Upper lobe of right lung (tissue), 1 donor: ENCODE data around the gene CFAP90. TPM values are rescaled to one million over a fixed set of nuclear protein-coding genes. Genes with fewer than 3 reads are reported as not detected.

Experiments used
- ATAC-seq: fragments of 200-7000 bp; cut with Tn5 transposase; one replicate; pipeline ENCODE4 v1.9.1; 2020; ENCODE audit warnings: mild to moderate bottlenecking, moderate library complexity
- DNase-seq: peaks from one replicate; pipeline ENCODE4 v3.0.0-alpha.2; 2020
- H3K27ac ChIP-seq: fragments of 200-600 bp; one replicate; pipeline ENCODE4 v1.8.0; 2022
- H3K27me3 ChIP-seq: fragments of 200-600 bp; one replicate; pipeline ENCODE4 v1.8.0; 2022; ENCODE audit warnings: mild to moderate bottlenecking
- H3K36me3 ChIP-seq: fragments of 200-600 bp; one replicate; pipeline ENCODE4 v1.8.0; 2022
- H3K4me1 ChIP-seq: fragments of 200-600 bp; one replicate; pipeline ENCODE4 v1.8.0; 2022
- H3K4me3 ChIP-seq: fragments of 200-600 bp; one replicate; pipeline ENCODE4 v1.8.0; 2022; ENCODE audit warnings: mild to moderate bottlenecking
- H3K9me3 ChIP-seq: fragments of 200-600 bp; one replicate; pipeline ENCODE4 v1.8.0; 2022
- intact Hi-C: fragments of 100-400 bp; cut with DNase I; formaldehyde crosslinking; loops from one replicate; pipeline ENCODE4 v1.11.0; 2022
- total RNA-seq: library from RNA; stranded (reverse); fragmentation: NEBNext Ultra II Directional; extraction: Animal tissue kit (Norgen Biotek cat#: 25700); gene quantifications from one replicate; pipeline ENCODE4 v1.2.1, GENCODE V29; 2021
- TF ChIP-seq, protein P1 (sequence below): fragments of 200-600 bp; IDR thresholded peaks from one replicate; pipeline ENCODE4 v1.8.0; 2022; ENCODE audit warnings: antibody characterized with exemption
- donor health status: DM: no; HTN: yes; CAD: no; lungs with severe emphysema.

CFAP90 gene
- total RNA-seq, 1 donor from 2014 or later = 0.93 TPM

DNA sequence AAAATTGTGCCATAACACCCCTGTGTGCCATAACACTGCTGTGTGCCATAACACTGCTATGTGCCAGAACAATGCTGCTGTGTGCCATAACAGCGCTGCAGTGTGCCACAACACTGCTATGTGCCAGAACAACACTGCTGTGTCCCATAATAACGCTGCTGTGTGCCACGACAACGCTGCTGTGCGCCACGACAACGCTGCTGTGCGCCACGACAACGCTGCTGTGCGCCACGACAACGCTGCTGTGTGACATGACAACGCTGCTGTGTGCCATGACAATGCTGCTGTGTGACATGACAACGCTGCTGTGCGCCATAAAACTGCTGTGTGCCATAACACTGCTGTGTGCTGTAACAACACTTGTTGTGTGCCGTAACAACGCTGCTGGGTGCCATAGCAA, 25.9 kb downstream of the CFAP90 start:
- TF ChIP-seq, protein P1, sequence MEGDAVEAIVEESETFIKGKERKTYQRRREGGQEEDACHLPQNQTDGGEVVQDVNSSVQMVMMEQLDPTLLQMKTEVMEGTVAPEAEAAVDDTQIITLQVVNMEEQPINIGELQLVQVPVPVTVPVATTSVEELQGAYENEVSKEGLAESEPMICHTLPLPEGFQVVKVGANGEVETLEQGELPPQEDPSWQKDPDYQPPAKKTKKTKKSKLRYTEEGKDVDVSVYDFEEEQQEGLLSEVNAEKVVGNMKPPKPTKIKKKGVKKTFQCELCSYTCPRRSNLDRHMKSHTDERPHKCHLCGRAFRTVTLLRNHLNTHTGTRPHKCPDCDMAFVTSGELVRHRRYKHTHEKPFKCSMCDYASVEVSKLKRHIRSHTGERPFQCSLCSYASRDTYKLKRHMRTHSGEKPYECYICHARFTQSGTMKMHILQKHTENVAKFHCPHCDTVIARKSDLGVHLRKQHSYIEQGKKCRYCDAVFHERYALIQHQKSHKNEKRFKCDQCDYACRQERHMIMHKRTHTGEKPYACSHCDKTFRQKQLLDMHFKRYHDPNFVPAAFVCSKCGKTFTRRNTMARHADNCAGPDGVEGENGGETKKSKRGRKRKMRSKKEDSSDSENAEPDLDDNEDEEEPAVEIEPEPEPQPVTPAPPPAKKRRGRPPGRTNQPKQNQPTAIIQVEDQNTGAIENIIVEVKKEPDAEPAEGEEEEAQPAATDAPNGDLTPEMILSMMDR = no peak
- Histone ChIP-seq H3K27me3 (no peaks in the 10 kb centered on the region), H3K36me3 (no peaks in the 10 kb centered on the region), H3K9me3 (no peaks in the 10 kb centered on the region), H3K4me1 (no peaks in the 10 kb centered on the region), H3K4me3 (no peak overlapping the region), H3K27ac (no peak overlapping the region)
- intact Hi-C loops = no loop called here
- ATAC-seq = no peak
- DNase-seq = no peak

DNA sequence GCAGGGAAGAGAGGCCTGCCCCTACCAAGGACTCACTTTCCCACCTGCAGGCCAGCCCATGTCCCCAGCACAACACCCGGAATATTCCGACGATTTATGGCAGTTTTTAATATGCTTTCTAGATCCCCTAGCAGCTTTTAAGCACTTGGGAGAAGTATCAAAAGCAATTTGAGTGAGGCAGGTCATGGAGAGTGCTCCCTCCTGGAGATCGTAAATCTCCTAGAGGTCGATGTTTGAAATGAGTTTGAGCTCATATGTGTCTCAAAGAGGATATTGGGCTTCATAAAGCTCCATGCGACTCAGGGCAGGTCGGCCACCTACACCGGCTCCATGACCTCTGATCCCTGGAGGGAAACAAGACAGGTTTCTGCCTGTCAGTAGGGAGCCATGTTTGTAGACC, 27.3 kb downstream of the CFAP90 start:
- H3K4me1 ChIP-seq = no peaks in the 10 kb centered on the region
- H3K36me3 ChIP-seq = no peaks in the 10 kb centered on the region
- intact Hi-C loops = no loop called here
- DNase-seq = no peak
- H3K9me3 ChIP-seq = no peaks in the 10 kb centered on the region
- TF ChIP-seq, protein P1 = no peak
- no peaks in the 10 kb centered on the region for H3K27me3 ChIP-seq
- no peak overlapping the region for H3K27ac ChIP-seq
- H3K4me3 ChIP-seq = no peak overlapping the region
- no peak for ATAC-seq

DNA sequence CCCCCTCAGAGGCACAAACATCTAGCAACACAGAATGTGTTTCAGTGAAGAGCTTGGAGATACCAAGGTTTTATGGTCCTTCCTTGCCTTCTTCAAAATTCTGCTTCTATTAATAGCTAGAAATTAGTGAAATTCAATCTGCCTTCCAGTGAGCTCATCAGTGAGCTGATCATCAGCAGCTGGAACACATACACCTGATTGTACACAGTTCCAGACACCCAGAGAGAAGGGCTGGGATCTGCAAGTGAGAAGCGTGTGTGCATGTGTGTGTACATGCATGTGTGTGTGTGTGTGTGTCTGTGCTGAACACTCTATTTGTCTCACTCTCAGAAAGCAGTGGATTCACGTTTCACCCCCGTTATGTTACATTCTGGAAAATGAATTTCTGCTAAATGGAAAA, 28.5 kb downstream of the CFAP90 start:
- intact Hi-C loops = no loop called here
- Histone ChIP-seq H3K36me3 (no peaks in the 10 kb centered on the region), H3K9me3 (no peaks in the 10 kb centered on the region), H3K27me3 (no peaks in the 10 kb centered on the region), H3K4me3 (no peak overlapping the region), H3K4me1 (no peaks in the 10 kb centered on the region), H3K27ac (no peak overlapping the region)
- DNase-seq (no peak), ATAC-seq (no peak)
- TF ChIP-seq, protein P1 = no peak

DNA sequence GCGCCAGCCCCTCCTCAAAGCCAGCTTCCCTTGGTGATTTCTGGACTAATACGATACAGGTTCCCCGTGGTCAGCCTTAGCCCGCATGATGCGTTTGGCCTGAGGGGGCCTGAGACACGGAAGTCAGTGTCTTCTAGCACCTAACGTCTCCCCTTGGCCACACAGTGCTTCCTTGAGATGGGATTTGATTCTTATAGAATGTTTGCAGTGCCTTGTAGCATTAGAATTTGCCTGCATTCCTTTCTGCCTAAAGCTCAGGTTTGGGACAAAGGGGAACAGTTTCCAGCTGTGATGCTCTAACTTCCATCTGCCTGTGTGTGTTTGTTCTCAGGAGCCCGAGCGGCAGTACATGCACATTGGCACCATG, 34.4 kb downstream of the CFAP90 start:
- ATAC-seq (no peak), DNase-seq (peak; percentile 30)
- H3K4me3 ChIP-seq = no peak overlapping the region
- TF ChIP-seq, protein P1 = no peak
- H3K27me3 ChIP-seq = no peaks in the 10 kb centered on the region
- intact Hi-C loops = no loop called here
- H3K9me3 ChIP-seq = no peaks in the 10 kb centered on the region
- H3K27ac ChIP-seq = no peak overlapping the region
- H3K4me1 ChIP-seq = peaks cover 5% of the 10 kb centered on the region
- H3K36me3 ChIP-seq = no peaks in the 10 kb centered on the region

DNA sequence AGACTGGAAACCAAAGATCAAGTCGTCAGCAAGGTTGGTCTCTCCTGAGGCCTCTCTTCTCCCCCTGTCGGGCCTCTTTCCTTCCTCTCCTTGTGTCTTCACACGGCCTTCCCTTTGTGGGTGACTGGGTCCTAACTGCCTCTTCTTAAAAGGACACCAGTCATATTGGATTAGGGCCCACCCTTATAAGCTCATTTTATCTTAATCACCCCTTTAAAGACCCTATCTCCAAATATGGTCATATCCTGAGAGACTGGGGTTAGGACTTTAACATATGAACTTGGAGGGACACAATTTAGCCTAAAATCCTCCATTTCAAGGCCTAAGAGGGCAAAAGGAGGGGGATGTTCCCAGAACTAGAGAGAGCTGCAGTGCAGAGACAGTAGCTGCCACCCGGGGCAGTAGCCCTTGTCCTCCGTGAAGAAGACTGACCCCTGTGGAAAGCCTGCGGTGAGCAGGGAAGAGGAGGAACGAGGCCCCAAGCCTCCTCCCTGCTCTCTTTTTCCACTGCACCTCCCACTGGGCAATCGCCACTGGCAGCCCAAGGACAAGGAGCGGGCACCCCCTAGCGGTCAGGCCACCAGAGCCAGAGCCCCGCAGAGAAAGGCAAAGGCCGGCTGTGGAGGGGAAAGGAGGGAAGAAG, 34.9 kb downstream of the CFAP90 start:
- Histone ChIP-seq H3K27me3 (no peaks in the 10 kb centered on the region), H3K4me3 (no peak overlapping the region), H3K4me1 (peaks cover 5% of the 10 kb centered on the region), H3K27ac (no peak overlapping the region), H3K9me3 (no peaks in the 10 kb centered on the region), H3K36me3 (no peaks in the 10 kb centered on the region)
- intact Hi-C loops = no loop called here
- TF ChIP-seq, protein P1 = peak; percentile 91
- ATAC-seq (peak; percentile 97), DNase-seq (peak; percentile 91)

DNA sequence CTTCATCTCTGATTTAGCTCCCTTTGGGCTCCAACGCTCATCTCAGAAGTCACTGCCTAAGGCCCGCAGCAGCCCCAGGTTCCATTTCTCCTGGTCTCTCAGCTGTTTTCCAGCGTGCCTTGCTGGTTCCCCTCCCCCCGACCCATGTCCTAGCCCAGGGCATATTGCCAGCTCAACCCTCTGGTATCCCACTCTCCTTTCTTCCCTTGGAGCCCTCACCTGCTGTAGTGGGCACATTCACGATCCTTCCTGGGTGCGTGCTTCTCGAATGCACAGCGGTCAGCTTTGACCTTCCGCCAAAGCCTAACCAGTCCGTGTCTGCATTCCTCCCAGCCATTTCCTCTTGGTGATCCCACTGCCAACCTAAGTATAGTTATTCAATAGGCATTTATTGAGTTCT, 36.1 kb downstream of the CFAP90 start:
- Histone ChIP-seq H3K4me3 (no peak overlapping the region), H3K27ac (no peak overlapping the region), H3K27me3 (no peaks in the 10 kb centered on the region), H3K4me1 (peaks cover 5% of the 10 kb centered on the region), H3K36me3 (no peaks in the 10 kb centered on the region), H3K9me3 (no peaks in the 10 kb centered on the region)
- no peak for ATAC-seq
- TF ChIP-seq, protein P1 = no peak
- intact Hi-C loops = no loop called here
- DNase-seq = peak; percentile 20
